ENCODE measurements around the gene MICA. TPM values are rescaled to one million over a fixed set of nuclear protein-coding genes. Genes with fewer than 3 reads are reported as not detected.
"Not testable (repeated sequence)": the region's sequence is repeated elsewhere in the genome, so short reads cannot be mapped to it uniquely, and the experiment has no call there.

The MICA gene
- total RNA-seq, 2 experiments from 2014 or later: 9.9 to 15.3 TPM

DNA sequence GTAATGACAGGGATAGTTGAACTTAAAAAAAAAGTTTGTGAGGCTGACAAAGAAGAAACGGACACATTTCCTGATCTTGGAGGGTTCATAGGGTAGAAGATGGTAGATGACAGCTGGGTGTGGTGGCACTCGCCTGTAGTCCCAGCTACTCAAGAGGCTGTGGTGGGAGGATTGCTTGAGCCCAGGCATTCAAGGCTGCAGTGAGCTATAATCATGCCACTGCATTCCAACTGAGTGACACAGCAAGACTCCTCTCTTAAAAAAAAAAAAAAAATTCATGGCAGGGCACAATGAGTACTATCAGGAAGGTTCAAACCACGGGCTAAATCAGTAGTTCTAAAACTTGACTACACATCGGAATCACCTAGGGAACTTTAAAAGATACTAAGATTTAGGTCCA lies 2.0 kb upstream of the MICA start:
- no peak for DNase-seq (ENCODE audit: low spot score)
- CTCF ChIA-PET (ENCODE audit: unreplicated experiment): interaction anchor here (0.6 to 1.0 kb wide), 3 partner anchors 30 to 215 kb away, joined by 4 to 5 read pairs (median 4); no protein-coding TSS in a partner anchor
- intact Hi-C loops (cut with micrococcal nuclease; ENCODE audit: unreplicated experiment): loop anchor here (2.0 to 10.0 kb wide), 3 partner anchors 91 to 183 kb away; partner anchors contain the start of genes DDX39B, LST1 and LTB

GRCh38 chr6:31402324-31403282 lies 792 bp upstream of the MICA start:
- BruUV-seq (replicated peaks): no TSS peak
- Histone ChIP-seq H3K4me3 (ENCODE audit: low read depth, low read length, poor library complexity, severe bottlenecking) (peak overlapping the region; percentile 79), H3K4me1 (ENCODE audit: insufficient read depth, low read length, poor library complexity, severe bottlenecking) (peaks cover 25% of the 10 kb centered on the region), H3K9me3 (ENCODE audit: low read length) (no peaks in the 10 kb centered on the region), H4K20me1 (ENCODE audit: insufficient read depth, low read length) (peaks cover 15% of the 10 kb centered on the region; the same call in 1 of the 2 replicates), H3K27ac (ENCODE audit: low read depth, low read length, poor library complexity, severe bottlenecking) (peak overlapping the region; percentile 50), H3K36me3 (ENCODE audit: insufficient read depth, low read length) (peaks cover 17% of the 10 kb centered on the region), H3K79me2 (ENCODE audit: insufficient read depth, low read depth, low read length) (peaks cover 61% of the 10 kb centered on the region), H2AFZ (ENCODE audit: low read length) (peak overlapping the region; percentile 44; the same call in 1 of the 2 replicates), H3K9me2 (ENCODE audit: insufficient read depth, low read length) (no peaks in the 10 kb centered on the region), H3K4me2 (ENCODE audit: low read length) (peak overlapping the region; percentile 99)
- TF ChIP-seq CTCF (conservative IDR thresholded peaks at IDR 0.05; ENCODE audit: low read length): peak; percentile 51; the same call in 1 of the 2 replicates
- no peak for TF ChIP-seq EZH2phosphoT487 (IDR thresholded peaks at IDR 0.05; ENCODE audit: borderline replicate concordance, low read depth, low read length)
- peak; percentile 54 for DNase-seq (ENCODE audit: low spot score)
- intact Hi-C loops (cut with micrococcal nuclease; ENCODE audit: unreplicated experiment): loop anchor here (5.0 to 10.0 kb wide), 2 partner anchors 140 to 182 kb away; partner anchors contain the start of genes DDX39B, LST1 and LTB
- CTCF ChIA-PET (ENCODE audit: unreplicated experiment): interaction anchor here (0.5 to 0.9 kb wide), 2 partner anchors 40 to 404 kb away, joined by 3 read pairs; no protein-coding TSS in a partner anchor
- POLR2A ChIA-PET: interaction anchor here (1.3 kb wide), 1 partner anchor 58 kb away, joined by 3 read pairs; no protein-coding TSS in a partner anchor

More for the DNA sequence above, 2.0 kb upstream of the MICA start:
- Histone ChIP-seq H4K20me1 (ENCODE audit: insufficient read depth, low read length) (peaks cover 15% of the 10 kb centered on the region; the same call in 1 of the 2 replicates), H3K36me3 (ENCODE audit: insufficient read depth, low read length) (peaks cover 13% of the 10 kb centered on the region; the same call in 1 of the 2 replicates), H3K4me2 (ENCODE audit: low read length) (peak overlapping the region; percentile 99), H3K4me3 (ENCODE audit: low read depth, low read length, poor library complexity, severe bottlenecking) (peak overlapping the region; percentile 79), H3K27ac (ENCODE audit: low read depth, low read length, poor library complexity, severe bottlenecking) (peak overlapping the region; percentile 58), H3K9me2 (ENCODE audit: insufficient read depth, low read length) (no peaks in the 10 kb centered on the region), H3K79me2 (ENCODE audit: insufficient read depth, low read depth, low read length) (peaks cover 49% of the 10 kb centered on the region; the same call in 1 of the 2 replicates), H3K9me3 (ENCODE audit: low read length) (no peaks in the 10 kb centered on the region), H3K4me1 (ENCODE audit: insufficient read depth, low read length, poor library complexity, severe bottlenecking) (peaks cover 25% of the 10 kb centered on the region), H2AFZ (ENCODE audit: low read length) (no peak overlapping the region)
- TF ChIP-seq CTCF (conservative IDR thresholded peaks at IDR 0.05; ENCODE audit: low read length): no peak
- TF ChIP-seq EZH2phosphoT487 (IDR thresholded peaks at IDR 0.05; ENCODE audit: borderline replicate concordance, low read depth, low read length): no peak
- POLR2A ChIA-PET: interaction anchor here (0.9 to 1.0 kb wide), 3 partner anchors 9 to 93 kb away, joined by 3 to 4 read pairs (median 3); no protein-coding TSS in a partner anchor
- no TSS peak for BruUV-seq (replicated peaks)

DNA sequence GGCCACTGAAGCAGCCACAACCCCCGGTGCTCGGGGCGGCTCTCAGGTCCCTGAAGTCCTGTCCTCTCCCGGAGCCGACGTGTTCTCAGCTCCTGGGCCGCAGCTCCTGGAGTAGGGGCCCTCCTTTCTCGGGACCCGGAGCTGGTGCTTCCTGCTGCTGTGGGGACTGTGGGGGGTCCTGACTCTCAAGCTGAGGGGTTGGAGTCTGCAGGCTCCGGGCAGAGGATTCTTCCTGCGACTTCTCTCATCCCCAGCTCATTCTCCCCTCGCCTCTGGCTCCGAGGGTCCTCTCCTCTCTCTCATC lies 618 bp downstream of the MICA start:
- POLR2A ChIA-PET; H3K27ac ChIP-seq (ENCODE audit: low read depth, low read length, poor library complexity, severe bottlenecking); H3K9me2 ChIP-seq (ENCODE audit: insufficient read depth, low read length); H2AFZ ChIP-seq (ENCODE audit: low read length); BruUV-seq (replicated peaks); H3K9me3 ChIP-seq (ENCODE audit: low read length); DNase-seq (ENCODE audit: low spot score): not testable (repeated sequence)
- Histone ChIP-seq H3K4me2 (ENCODE audit: low read length) (peak overlapping the region; percentile 99), H3K4me3 (ENCODE audit: low read depth, low read length, poor library complexity, severe bottlenecking) (peak overlapping the region; percentile 79), H3K4me1 (ENCODE audit: insufficient read depth, low read length, poor library complexity, severe bottlenecking) (peaks cover 25% of the 10 kb centered on the region), H4K20me1 (ENCODE audit: insufficient read depth, low read length) (peaks cover 15% of the 10 kb centered on the region; the same call in 1 of the 2 replicates), H3K79me2 (ENCODE audit: insufficient read depth, low read depth, low read length) (peaks cover 73% of the 10 kb centered on the region), H3K36me3 (ENCODE audit: insufficient read depth, low read length) (peaks cover 12% of the 10 kb centered on the region)
- intact Hi-C loops (cut with micrococcal nuclease; ENCODE audit: unreplicated experiment): loop anchor here (5.0 to 10.0 kb wide), 2 partner anchors 138 to 181 kb away; partner anchors contain the start of genes DDX39B, LST1 and LTB
- CTCF ChIA-PET (ENCODE audit: unreplicated experiment): interaction anchor here (0.9 kb wide), 1 partner anchor 38 kb away, joined by 3 read pairs; no protein-coding TSS in a partner anchor
